GM12878 (cell line): Measurements from ENCODE around the gene KRTAP10-7. TPM values are rescaled to one million over a fixed set of nuclear protein-coding genes. Genes with fewer than 3 reads are reported as not detected.
A peak's percentile ranks its signal among the peaks of the same experiment; 100 is the strongest.

Experiments
- ATAC-seq: fragments of 200-7000 bp; cut with Tn5 transposase; 3 replicates; pipeline ENCODE4 v1.9.1; 2020; ENCODE audit warnings: mild to moderate bottlenecking, moderate library complexity
- BruUV-seq: library from RNA; stranded (reverse); fragments of 400-500 nt; replicated peaks from 2 replicates; lab custom pipeline; 2021; lab: Mats Ljungman, UMichigan
- CTCF ChIA-PET: fragments of 300-600 bp; sonication (Branson Sonifier 250); formaldehyde crosslinking; extraction: SDS; loops from one replicate; lab custom pipeline; 2021; ENCODE audit warnings: inconsistent platforms; lab: Yijun Ruan, JAX
- POLR2A ChIA-PET: fragments of 350-600 bp; formaldehyde crosslinking; extraction: SDS; loops from one replicate; lab custom pipeline; 2021; ENCODE audit warnings: inconsistent platforms; lab: Charles Lee
- RAD21 ChIA-PET: fragments of 300-600 bp; sonication (Branson Sonifier 250); formaldehyde crosslinking; loops from one replicate; lab custom pipeline; 2023; ENCODE audit warnings: antibody characterized with exemption; ENCODE audit not compliant: unreplicated experiment; lab: Charles Lee
- SMC1A ChIA-PET: fragments of 300-600 bp; sonication (Branson Sonifier 250); formaldehyde crosslinking; loops from one replicate; lab custom pipeline; 2023; ENCODE audit not compliant: unreplicated experiment, uncharacterized antibody; lab: Charles Lee
- DNase-seq: peaks from one replicate; pipeline ENCODE4 v3.0.0-alpha.2; 2011; ENCODE audit warnings: low read depth, low spot score
- FAIRE-seq: peaks from 3 replicates; lab custom pipeline; 2011; peaks lifted over from hg19 to GRCh38; lab: Jason Lieb, UNC
- H2AFZ ChIP-seq: 2 replicates; pipeline ENCODE4 v1.6.0; 2011; ENCODE audit warnings: low read depth, low read length, control low read depth; ENCODE audit not compliant: control insufficient read depth
- H3K27ac ChIP-seq: 2 replicates; pipeline ENCODE4 v1.5.1; 2011; ENCODE audit warnings: control low read depth; ENCODE audit not compliant: control insufficient read depth, insufficient read depth
- H3K27me3 ChIP-seq, 2 experiments: replicated peaks in 1 of 2; 2 replicates each; pipeline versions ENCODE4 v1.6.0 to v1.6.1; 2011; ENCODE audit warnings: low read length in 1 of 2; ENCODE audit not compliant: control insufficient read depth in 2 of 2, insufficient read depth in 2 of 2
- H3K36me3 ChIP-seq, 2 experiments: 2 replicates each; pipeline ENCODE4 v1.5.1; 2011; ENCODE audit warnings: low read length in 1 of 2; ENCODE audit not compliant: control insufficient read depth in 2 of 2, insufficient read depth in 2 of 2
- H3K4me1 ChIP-seq: 2 replicates; pipeline ENCODE4 v1.6.1; 2011; ENCODE audit warnings: mild to moderate bottlenecking, low read length, moderate library complexity, mixed read lengths; ENCODE audit not compliant: control insufficient read depth, insufficient read depth
- H3K4me2 ChIP-seq: 2 replicates; pipeline ENCODE4 v1.6.0; 2011; ENCODE audit warnings: control low read depth; ENCODE audit not compliant: control insufficient read depth, insufficient read depth
- H3K4me3 ChIP-seq: fragments of 200-600 bp; sonication (generic); 2 replicates; pipeline ENCODE4 v1.5.1; 2016
- H3K79me2 ChIP-seq: 2 replicates; pipeline ENCODE4 v1.6.0; 2011; ENCODE audit warnings: low read length; ENCODE audit not compliant: control insufficient read depth, insufficient read depth
- H3K9ac ChIP-seq: 2 replicates; pipeline ENCODE4 v1.8.0; 2011; ENCODE audit warnings: low read length, control low read depth, mixed read lengths; ENCODE audit not compliant: control insufficient read depth, insufficient read depth
- H3K9me3 ChIP-seq: replicated peaks from 3 replicates; pipeline ENCODE4 v1.5.1; 2011; ENCODE audit warnings: mild to moderate bottlenecking, low read length; ENCODE audit not compliant: control insufficient read depth, insufficient read depth
- H4K20me1 ChIP-seq: 2 replicates; pipeline ENCODE4 v1.6.0; 2011; ENCODE audit not compliant: control insufficient read depth, insufficient read depth
- ATF7 ChIP-seq: fragments of 450-650 bp; IDR thresholded peaks from 2 replicates; pipeline ENCODE4 v1.6.1; 2016; ENCODE audit warnings: low read depth, mild to moderate bottlenecking
- BCL11A ChIP-seq: IDR thresholded peaks from 2 replicates; pipeline ENCODE4 v1.6.1; 2011; ENCODE audit warnings: low read depth, low read length
- CHD1 ChIP-seq: IDR thresholded peaks from 2 replicates; pipeline ENCODE4 v1.6.1; 2012; ENCODE audit warnings: low read depth, low read length, improper control_type of control experiment
- DPF2 ChIP-seq: fragments of 450-650 bp; IDR thresholded peaks from 2 replicates; pipeline ENCODE4 v1.6.1; 2017; ENCODE audit warnings: mild to moderate bottlenecking
- ELK1 ChIP-seq: IDR thresholded peaks from 2 replicates; pipeline ENCODE4 v1.6.1; 2012; ENCODE audit warnings: low read depth, low read length, improper control_type of control experiment
- GATAD2B ChIP-seq: fragments of 450-650 bp; conservative IDR thresholded peaks from 2 replicates; pipeline ENCODE4 v1.6.1; 2017; ENCODE audit warnings: low read depth, mild to moderate bottlenecking, moderate library complexity
- JUNB ChIP-seq: IDR thresholded peaks from 2 replicates; pipeline ENCODE4 v1.6.1; 2016; ENCODE audit warnings: antibody characterized with exemption, mild to moderate bottlenecking
- MTA2 ChIP-seq: fragments of 450-650 bp; IDR thresholded peaks from 2 replicates; pipeline ENCODE4 v1.6.1; 2016; ENCODE audit warnings: low read depth, mild to moderate bottlenecking, moderate library complexity
- NBN ChIP-seq: fragments of 450-650 bp; IDR thresholded peaks from 2 replicates; pipeline ENCODE4 v1.6.1; 2016
- NFIC ChIP-seq: IDR thresholded peaks from 2 replicates; pipeline ENCODE4 v1.6.1; 2012; ENCODE audit warnings: low read depth, mild to moderate bottlenecking, inconsistent platforms, low read length, moderate library complexity
- RELA ChIP-seq: fragments of 450-650 bp; IDR thresholded peaks from 2 replicates; pipeline ENCODE4 v1.8.0; 2014; ENCODE audit warnings: borderline replicate concordance; ENCODE audit not compliant: partially characterized antibody
- RUNX3 ChIP-seq: IDR thresholded peaks from 2 replicates; pipeline ENCODE4 v1.6.1; 2012; ENCODE audit warnings: low read length, inconsistent platforms
- SP1 ChIP-seq: IDR thresholded peaks from one replicate; pipeline ENCODE4 v1.6.1; 2011; ENCODE audit warnings: low read depth, low read length
- TCF3 ChIP-seq: IDR thresholded peaks from 2 replicates; pipeline ENCODE4 v1.6.1; 2012; ENCODE audit warnings: low read depth, mild to moderate bottlenecking, low read length, borderline replicate concordance; ENCODE audit not compliant: insufficient read depth
- TCF7 ChIP-seq: IDR thresholded peaks from 2 replicates; pipeline ENCODE4 v1.6.1; 2014; ENCODE audit warnings: antibody characterized with exemption, borderline replicate concordance
- WGBS: methylation state at CpG from one replicate; pipeline ENCODE4 v1.1.6; 2016; ENCODE audit warnings: low lambda C conversion rate; ENCODE audit not compliant: insufficient replicate concordance, insufficient coverage; ENCODE audit errors: missing lambda C conversion rate; 5-methylcytosine and 5-hydroxymethylcytosine counted together
- in situ Hi-C: fragments of 300-500 bp; cut with MboI; formaldehyde crosslinking; loops from 9 replicates; pipeline ENCODE4 v1.14.3; 2018; ENCODE audit warnings: mixed read lengths
- intact Hi-C: fragments of 100-400 bp; cut with micrococcal nuclease; formaldehyde crosslinking; loops from one replicate; pipeline ENCODE4 v1.14.2; 2022; ENCODE audit not compliant: unreplicated experiment
- polyA plus RNA-seq, 11 experiments: library from polyadenylated mRNA; depleted of rRNA in 4 of 11; unstranded in 6 of 11; stranded (reverse) in 5 of 11; fragments of >200 nt; fragmentation: Nextera tagmentation in 4 of 11; fragmentation: Illumina TruSeq in 1 of 11; extraction: Ambion mirVana in 4 of 11; extraction: Trizol in 1 of 11; gene quantifications; 1 replicate in 1 of 11; 2 replicates in 10 of 11; pipeline versions ENCODE4 v1.2.1 to v1.2.3, GENCODE V29; 2011 to 2016; ENCODE audit warnings: inconsistent platforms in 2 of 11, missing spikeins in 2 of 11, low read depth in 1 of 11
- total RNA-seq, 4 experiments: library from RNA; depleted of rRNA in 3 of 4; stranded (reverse); fragments of >200 nt in 3 of 4; fragmentation: Illumina TruSeq in 1 of 4; extraction: Trizol in 1 of 4; gene quantifications; 2 replicates each; pipeline versions ENCODE4 v1.2.1 to v1.2.3, GENCODE V29; 2013 to 2021

KRTAP10-7 gene
- total and polyA plus RNA-seq, 10 of the 15 experiments (the other 5 are each of a cell fraction or from before 2014, with no cell fraction given), result not detected

GRCh38 chr21:44564099-44564498, 36.3 kb upstream of the KRTAP10-7 start:
- ATAC-seq (no peak), FAIRE-seq (no peak), DNase-seq (no peak)
- H3K79me2 ChIP-seq, result no peaks in the 10 kb centered on the region
- no peaks in the 10 kb centered on the region for H3K36me3 ChIP-seq
- no peaks in the 10 kb centered on the region for H3K4me1 ChIP-seq
- ChIA-PET RAD21 (interaction anchor here (0.9 kb wide), 1 partner anchor 55 kb away, joined by 3 read pairs; no protein-coding TSS in a partner anchor), SMC1A (interaction anchor here (0.5 kb wide), 1 partner anchor 230 kb away, joined by 3 read pairs; no protein-coding TSS in a partner anchor), POLR2A (no interaction called here), CTCF (no interaction called here)
- H2AFZ ChIP-seq, result no peak overlapping the region
- no peaks in the 10 kb centered on the region; the same call in 1 of the 3 replicates for H3K9me3 ChIP-seq
- H4K20me1 ChIP-seq, result no peaks in the 10 kb centered on the region
- no TSS peak for BruUV-seq
- H3K4me2 ChIP-seq, result no peak overlapping the region
- H3K9ac ChIP-seq, result no peak overlapping the region
- intact Hi-C loops (no loop called here), in situ Hi-C loops (no loop called here)
- no peaks in the 10 kb centered on the region for H3K27me3 ChIP-seq
- no peak for TF ChIP-seq RELA
- TF ChIP-seq TCF3, result no peak
- no peak for TF ChIP-seq BCL11A
- no peak for TF ChIP-seq ELK1
- no peak overlapping the region for H3K27ac ChIP-seq
- no peak overlapping the region for H3K4me3 ChIP-seq
- WGBS, result 97% methylated on average over 1 of the region's 1 CpG

GRCh38 chr21:44564886-44565598, 35.4 kb upstream of the KRTAP10-7 start:
- Histone ChIP-seq H3K4me3 (no peak overlapping the region), H3K79me2 (no peaks in the 10 kb centered on the region), H3K9me3 (no peaks in the 10 kb centered on the region; the same call in 1 of the 3 replicates), H2AFZ (peak overlapping the region; percentile 30), H3K9ac (no peak overlapping the region), H3K27ac (no peak overlapping the region), H4K20me1 (no peaks in the 10 kb centered on the region), H3K36me3 (no peaks in the 10 kb centered on the region), H3K4me2 (peak overlapping the region; percentile 35; the same call in 1 of the 2 replicates), H3K27me3 (no peaks in the 10 kb centered on the region), H3K4me1 (no peaks in the 10 kb centered on the region)
- ChIA-PET POLR2A (no interaction called here), SMC1A (no interaction called here), CTCF (no interaction called here), RAD21 (no interaction called here)
- in situ Hi-C loops, result no loop called here
- TF ChIP-seq MTA2, result peak; percentile 37; the same call in 1 of the 2 replicates
- peak; percentile 36; the same call in 1 of the 2 replicates for TF ChIP-seq NBN
- TF ChIP-seq DPF2, result 0 out of 2 replicates have a peak, but pooled peaks have one; percentile 20
- TF ChIP-seq SP1, result no peak
- peak; percentile 61 for TF ChIP-seq TCF7
- TF ChIP-seq JUNB, result peak; percentile 91
- no peak for TF ChIP-seq GATAD2B
- TF ChIP-seq RUNX3, result peak; percentile 60; the same call in 1 of the 2 replicates
- no peak for TF ChIP-seq CHD1
- TF ChIP-seq NFIC, result peak; percentile 65; the same call in 1 of the 2 replicates
- peak; percentile 51 for TF ChIP-seq ATF7
- ATAC-seq (peak; percentile 89), FAIRE-seq (peak; percentile 72), DNase-seq (no peak)
- BruUV-seq, result no TSS peak
- intact Hi-C loops, result no loop called here
- 4% methylated on average over 1 of the region's 1 CpG for WGBS
